ENCODE measurements around the gene ST3GAL3. TPM values are rescaled to one million over a fixed set of nuclear protein-coding genes. Genes with fewer than 3 reads are reported as not detected.

The ST3GAL3 gene
- total RNA-seq, 4 donors from 2014 or later: 4.1 to 47.2 (median 19.0) TPM

- no peaks in the 10 kb centered on the region for H3K4me1 ChIP-seq
- no peaks in the 10 kb centered on the region for H3K36me3 ChIP-seq
- H3K4me3 ChIP-seq: no peak overlapping the region
- intact Hi-C loops (cut with DNase I; ENCODE audit: low total_unique reads): no loop called here
- no peaks in the 10 kb centered on the region for H3K9me3 ChIP-seq
- no peak for DNase-seq
- H3K27me3 ChIP-seq: no peaks in the 10 kb centered on the region
- TF ChIP-seq POLR2A (IDR thresholded peaks at IDR 0.05) (no peak), CTCF (IDR thresholded peaks at IDR 0.05) (no peak)
- no peak overlapping the region for H3K27ac ChIP-seq
Measured at GRCh38 chr1:43699281-43699680, 8.1 kb upstream of the ST3GAL3 start.

DNA sequence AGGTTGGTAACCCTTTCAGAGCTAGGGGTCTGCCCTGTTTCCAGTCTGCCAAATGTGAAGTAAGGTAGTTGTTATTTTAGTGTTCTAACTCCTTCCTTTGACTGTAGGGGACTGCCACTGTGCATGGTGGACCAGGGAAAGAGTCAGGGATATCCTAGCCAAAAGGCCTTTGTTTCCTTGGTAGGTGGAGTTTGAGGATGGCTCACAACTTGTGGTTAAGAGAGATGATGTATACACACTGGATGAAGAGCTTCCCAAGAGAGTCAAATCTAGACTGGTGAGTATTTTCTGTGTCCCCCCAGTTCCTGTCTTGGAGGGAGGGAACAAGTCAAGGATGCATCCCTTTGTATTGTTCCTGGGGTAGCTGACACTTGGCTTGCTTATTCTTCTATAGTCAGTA, 3.5 kb upstream of the ST3GAL3 start:
- intact Hi-C loops (cut with DNase I; ENCODE audit: low total_unique reads): no loop called here
- Histone ChIP-seq H3K9me3 (no peaks in the 10 kb centered on the region), H3K27me3 (no peaks in the 10 kb centered on the region), H3K27ac (no peak overlapping the region), H3K4me1 (peaks cover 0 to 3% of the 10 kb centered on the region in 2 donors), H3K36me3 (no peaks in the 10 kb centered on the region), H3K4me3 (no peak overlapping the region)
- TF ChIP-seq POLR2A (IDR thresholded peaks at IDR 0.05) (no peak), CTCF (IDR thresholded peaks at IDR 0.05) (no peak)
- DNase-seq: no peak

DNA sequence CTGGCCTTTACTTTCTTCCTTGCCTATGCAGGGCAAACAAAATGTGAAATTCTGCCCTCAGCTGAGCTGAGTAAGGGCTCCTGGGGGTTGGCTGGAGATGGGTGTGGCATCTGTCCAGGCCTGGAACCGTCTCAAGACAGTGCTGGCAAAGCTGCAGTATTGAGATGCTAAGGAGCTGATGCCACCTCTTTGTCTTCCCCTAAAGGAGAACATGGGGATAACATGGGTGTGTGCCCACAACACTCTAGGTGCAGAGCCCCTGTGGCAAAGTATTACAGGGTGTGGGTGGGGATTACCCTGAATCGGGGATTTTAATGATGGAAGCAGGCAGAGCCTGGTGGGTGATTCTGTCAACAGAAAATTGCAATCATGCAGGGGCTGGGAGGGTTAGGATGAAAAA, 2.5 kb upstream of the ST3GAL3 start:
- no peak overlapping the region for H3K27ac ChIP-seq
- H3K4me1 ChIP-seq: peaks cover 0 to 3% of the 10 kb centered on the region in 2 donors
- H3K36me3 ChIP-seq: no peaks in the 10 kb centered on the region
- H3K4me3 ChIP-seq: no peak overlapping the region
- H3K9me3 ChIP-seq: no peaks in the 10 kb centered on the region
- peak in 1 of 2 donors; percentile 39 for DNase-seq
- TF ChIP-seq CTCF (IDR thresholded peaks at IDR 0.05) (peak in 1 of 4 experiments; percentile 5), POLR2A (IDR thresholded peaks at IDR 0.05) (no peak)
- intact Hi-C loops (cut with DNase I; ENCODE audit: low total_unique reads): no loop called here
- no peaks in the 10 kb centered on the region for H3K27me3 ChIP-seq

GRCh38 chr1:43705334-43705733, 2.0 kb upstream of the ST3GAL3 start:
- no peak overlapping the region for H3K4me3 ChIP-seq
- no peak overlapping the region for H3K27ac ChIP-seq
- H3K36me3 ChIP-seq: no peaks in the 10 kb centered on the region
- no peaks in the 10 kb centered on the region for H3K9me3 ChIP-seq
- H3K27me3 ChIP-seq: no peaks in the 10 kb centered on the region
- no peak for TF ChIP-seq POLR2A (IDR thresholded peaks at IDR 0.05)
- TF ChIP-seq CTCF (IDR thresholded peaks at IDR 0.05): no peak
- peaks cover 0 to 3% of the 10 kb centered on the region in 2 donors for H3K4me1 ChIP-seq
- intact Hi-C loops (cut with DNase I; ENCODE audit: low total_unique reads): no loop called here
- DNase-seq: no peak

DNA sequence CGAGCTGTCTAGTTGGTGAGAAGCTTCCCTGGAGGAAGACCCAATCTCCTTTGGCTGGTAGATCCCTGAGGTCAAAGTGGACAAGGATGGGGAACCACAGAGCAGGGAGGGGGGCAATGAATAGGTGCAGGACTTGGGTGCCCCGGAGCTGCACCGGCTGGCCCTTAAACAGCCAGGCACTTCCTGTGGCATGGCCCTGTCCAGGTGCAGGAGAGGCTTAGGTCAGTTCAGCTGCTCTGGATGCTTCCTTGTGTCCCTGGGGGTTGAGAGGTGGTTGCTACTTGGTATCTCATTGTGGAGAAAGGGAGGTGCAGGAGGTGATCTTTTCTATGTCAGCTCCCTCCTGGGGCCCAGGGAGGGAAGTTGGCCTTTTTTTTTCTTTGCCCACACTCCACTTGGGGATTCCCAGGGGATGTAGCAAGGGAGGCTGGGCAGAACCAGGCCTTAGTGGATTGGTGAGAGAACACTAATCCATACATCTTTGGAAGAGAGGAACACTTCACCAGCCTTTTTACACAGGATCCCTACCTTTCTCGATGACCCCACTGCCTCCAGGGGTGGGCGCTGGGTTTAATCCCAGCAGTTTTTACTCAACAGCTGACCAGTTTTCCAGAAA, 1.2 kb upstream of the ST3GAL3 start:
- no peak overlapping the region for H3K4me3 ChIP-seq
- H3K4me1 ChIP-seq: peaks cover 0 to 3% of the 10 kb centered on the region in 2 donors
- intact Hi-C loops (cut with DNase I; ENCODE audit: low total_unique reads): no loop called here
- DNase-seq: no peak
- no peak overlapping the region for H3K27ac ChIP-seq
- no peaks in the 10 kb centered on the region for H3K9me3 ChIP-seq
- no peak for TF ChIP-seq CTCF (IDR thresholded peaks at IDR 0.05)
- TF ChIP-seq POLR2A (IDR thresholded peaks at IDR 0.05): no peak
- no peaks in the 10 kb centered on the region for H3K27me3 ChIP-seq
- H3K36me3 ChIP-seq: no peaks in the 10 kb centered on the region

All from uterus (tissue), 4 donors.